ENCODE measurements around the gene ANO1.

GRCh38 chr11:70132641-70133040 is 54.5 kb downstream of the ANO1 start:
- TF ChIP-seq SP1 (IDR thresholded peaks at IDR 0.05; ENCODE audit: low read depth) (no peak), POLR2A (IDR thresholded peaks at IDR 0.05; ENCODE audit: borderline replicate concordance, extremely low read depth, insufficient read depth, insufficient read length) (no peak), RAD21 (IDR thresholded peaks at IDR 0.05; ENCODE audit: low read depth) (no peak), CTCF (IDR thresholded peaks at IDR 0.05 in 2 of 3, conservative IDR thresholded peaks at IDR 0.05 in 1 of 3; ENCODE audit: borderline replicate concordance in 1 of 3, insufficient read depth in 1 of 3, low read depth in 2 of 3, low read length in 2 of 3) (no peak), ZBTB33 (IDR thresholded peaks at IDR 0.05; ENCODE audit: extremely low read depth, insufficient replicate concordance, low read length) (no peak), EZH2phosphoT487 (IDR thresholded peaks at IDR 0.05; ENCODE audit: borderline replicate concordance) (no peak)

Measured in HCT116 (cell line).